Stomach (tissue), 9 donors: Measurements from ENCODE around the gene UAP1L1. TPM values are rescaled to one million over a fixed set of nuclear protein-coding genes. Genes with fewer than 3 reads are reported as not detected.

ENCODE experiments used
- DNase-seq, 2 donors: peaks; one replicate each; pipeline versions ENCODE4 v3.0.0 to v3.0.0-alpha.2; 2013 to 2019
- H3K27ac ChIP-seq, 5 donors: fragments of 200-600 bp in 4 of 5; sonication (generic) in 4 of 5; one replicate each; pipeline ENCODE4 v1.5.1; 2013 to 2019; ENCODE audit warnings: mild to moderate bottlenecking in 1 of 5, moderate library complexity in 1 of 5
- H3K27me3 ChIP-seq, 3 donors: fragments of 200-600 bp; sonication (generic); one replicate each; pipeline ENCODE4 v1.5.1; 2017 to 2019; ENCODE audit warnings: mixed run types in 1 of 3
- H3K36me3 ChIP-seq, 4 donors: fragments of 200-600 bp; sonication (generic); 1 replicate in 3 of 4; 2 replicates in 1 of 4; pipeline ENCODE4 v1.5.1; 2016 to 2019
- H3K4me1 ChIP-seq, 4 donors: fragments of 200-600 bp; sonication (generic); one replicate each; pipeline ENCODE4 v1.5.1; 2016 to 2019
- H3K4me3 ChIP-seq, 4 donors: fragments of 200-600 bp; sonication (generic) in 3 of 4; one replicate each; pipeline ENCODE4 v1.5.1; 2016 to 2019; ENCODE audit warnings: mild to moderate bottlenecking in 1 of 4
- H3K9me3 ChIP-seq, 4 donors: fragments of 200-600 bp; sonication (generic); one replicate each; pipeline ENCODE4 v1.5.1; 2016 to 2019
- CTCF ChIP-seq, 7 experiments: fragments of 450-650 bp in 4 of 7; fragments of 200-600 bp in 3 of 7; sonication (generic) in 3 of 7; IDR thresholded peaks; one replicate each; pipeline ENCODE4 v1.5.1; 2016 to 2019; ENCODE audit warnings: antibody characterized with exemption in 7 of 7, control low read depth in 2 of 7, mild to moderate bottlenecking in 1 of 7
- EP300 ChIP-seq: sonication (generic); formaldehyde crosslinking; IDR thresholded peaks from one replicate; pipeline ENCODE4 v1.6.1; 2017; ENCODE audit warnings: antibody characterized with exemption
- POLR2A ChIP-seq, 4 donors: fragments of 450-650 bp; IDR thresholded peaks; one replicate each; pipeline ENCODE4 v1.6.1; 2016; ENCODE audit warnings: antibody characterized with exemption in 4 of 4, control low read depth in 2 of 4, mild to moderate bottlenecking in 1 of 4, moderate library complexity in 1 of 4
- POLR2AphosphoS5 ChIP-seq, 3 donors: sonication (generic); formaldehyde crosslinking; IDR thresholded peaks; one replicate each; pipeline ENCODE4 v1.6.1; 2016; ENCODE audit warnings: antibody characterized with exemption in 3 of 3
- WGBS, 5 donors: extraction: QIAGEN DNeasy Blood & Tissue Kit in 3 of 5; methylation state at CpG; one replicate each; pipeline versions ENCODE4 v1.1.5 to v1.1.7; 2013 to 2018; 5-methylcytosine and 5-hydroxymethylcytosine counted together
- intact Hi-C: fragments of 100-400 bp; cut with DNase I; formaldehyde crosslinking; loops from one replicate; pipeline ENCODE4 v1.15.1; 2023; ENCODE audit warnings: low total_unique reads
- polyA plus RNA-seq, 3 donors: library from polyadenylated mRNA; stranded (reverse); fragments of 200-250 nt; gene quantifications; one replicate each; pipeline ENCODE4 v1.2.3, GENCODE V29; 2013
- total RNA-seq, 5 donors: library from RNA; depleted of rRNA; stranded (reverse); fragments of >200 nt; gene quantifications; one replicate each; pipeline versions ENCODE4 v1.1.0 to v1.2.3, GENCODE V29; 2014 to 2016
- donor health status: healthy with polysubstance abuse.
- donor health status: Bipolar disorder and iron deficiency.
- donor health status: healthy.

The UAP1L1 gene
- total and polyA plus RNA-seq, 8 donors, result 4.1 to 95.6 (median 6.8) TPM

- Histone ChIP-seq H3K4me1 (peaks cover 9 to 27% (median 18%) of the 10 kb centered on the region in 4 donors), H3K27me3 (peaks cover 0 to 6% (median 0%) of the 10 kb centered on the region in 3 donors), H3K4me3 (no peak overlapping the region), H3K9me3 (no peaks in the 10 kb centered on the region), H3K36me3 (peaks cover 17 to 49% (median 39%) of the 10 kb centered on the region in 4 donors), H3K27ac (no peak overlapping the region)
- no peak for DNase-seq
- 50 to 60% (median 53%) methylated on average over 6 to 13 of the region's 13 CpGs for WGBS, 5 donors
- intact Hi-C loops, result loop anchor here (5.0 kb wide), 1 partner anchor 250 kb away; no protein-coding TSS in a partner anchor
- TF ChIP-seq POLR2AphosphoS5 (IDR thresholded peaks at IDR 0.05) (no peak), CTCF (IDR thresholded peaks at IDR 0.05) (no peak), POLR2A (IDR thresholded peaks at IDR 0.05) (no peak), EP300 (no peak)
These were observed 40.3 kb upstream of the UAP1L1 start for GRCh38 chr9:137037035-137037434.

- Histone ChIP-seq H3K4me3 (no peak overlapping the region), H3K27me3 (peaks cover 0 to 6% (median 0%) of the 10 kb centered on the region in 3 donors), H3K9me3 (no peaks in the 10 kb centered on the region), H3K4me1 (peaks cover 9 to 24% (median 19%) of the 10 kb centered on the region in 4 donors), H3K27ac (no peak overlapping the region), H3K36me3 (peaks cover 17 to 50% (median 39%) of the 10 kb centered on the region in 4 donors)
- DNase-seq, result no peak
- WGBS, 5 donors, result 72 to 85% (median 80%) methylated on average over 10 of the region's 10 CpGs
- intact Hi-C loops, result loop anchor here (5.0 kb wide), 1 partner anchor 250 kb away; no protein-coding TSS in a partner anchor
- no peak for TF ChIP-seq CTCF (IDR thresholded peaks at IDR 0.05)
- no peak for TF ChIP-seq POLR2A (IDR thresholded peaks at IDR 0.05)
- TF ChIP-seq EP300, result no peak
- no peak for TF ChIP-seq POLR2AphosphoS5 (IDR thresholded peaks at IDR 0.05)
These were observed 39.8 kb upstream of the UAP1L1 start for GRCh38 chr9:137037483-137037882.

- Histone ChIP-seq H3K27ac (no peak overlapping the region), H3K4me1 (peaks cover 16 to 38% (median 33%) of the 10 kb centered on the region in 4 donors), H3K9me3 (no peaks in the 10 kb centered on the region), H3K36me3 (peaks cover 17 to 50% (median 39%) of the 10 kb centered on the region in 4 donors), H3K27me3 (peaks cover 0 to 16% (median 0%) of the 10 kb centered on the region in 3 donors), H3K4me3 (no peak overlapping the region)
- intact Hi-C loops, result loop anchor here (5.0 kb wide), 1 partner anchor 252 kb away; no protein-coding TSS in a partner anchor
- 86 to 92% (median 89%) methylated on average over 5 to 9 of the region's 9 CpGs for WGBS, 5 donors
- no peak for DNase-seq
- TF ChIP-seq EP300, result no peak
- no peak for TF ChIP-seq CTCF (IDR thresholded peaks at IDR 0.05)
- TF ChIP-seq POLR2AphosphoS5 (IDR thresholded peaks at IDR 0.05), result no peak
- no peak for TF ChIP-seq POLR2A (IDR thresholded peaks at IDR 0.05)
These were observed 38.4 kb upstream of the UAP1L1 start for GRCh38 chr9:137038916-137039315.

GRCh38 chr9:137039611-137040366 lies 37.5 kb upstream of the UAP1L1 start:
- peaks cover 0 to 19% (median 5%) of the 10 kb centered on the region in 3 donors for H3K27me3 ChIP-seq
- no peak for TF ChIP-seq POLR2A (IDR thresholded peaks at IDR 0.05)
- no peak for TF ChIP-seq EP300
- no peak for TF ChIP-seq CTCF (IDR thresholded peaks at IDR 0.05)
- TF ChIP-seq POLR2AphosphoS5 (IDR thresholded peaks at IDR 0.05), result no peak
- H3K4me3 ChIP-seq, result no peak overlapping the region
- H3K4me1 ChIP-seq, result peaks cover 19 to 40% (median 36%) of the 10 kb centered on the region in 4 donors
- no peak for DNase-seq
- no peaks in the 10 kb centered on the region for H3K9me3 ChIP-seq
- WGBS, 5 donors, result 89 to 94% (median 91%) methylated on average over 18 to 32 of the region's 32 CpGs
- intact Hi-C loops, result loop anchor here (5.0 kb wide), 1 partner anchor 252 kb away; no protein-coding TSS in a partner anchor
- no peak overlapping the region for H3K27ac ChIP-seq
- peaks cover 17 to 50% (median 39%) of the 10 kb centered on the region in 4 donors for H3K36me3 ChIP-seq
